HFF-Myc (cell line): ENCODE results near the gene CTNNA3.

Experiments used
- DNase-seq: peaks from one replicate; pipeline ENCODE4 v3.0.0-alpha.2; 2011; ENCODE audit warnings: low read depth; ENCODE audit errors: extremely low read depth
- H3K4me3 ChIP-seq: replicated peaks from 2 replicates; pipeline ENCODE4 v1.5.1; 2011; ENCODE audit warnings: low read depth, mild to moderate bottlenecking, control low read depth, low read length
- CTCF ChIP-seq: IDR thresholded peaks from 2 replicates; pipeline ENCODE4 v1.5.1; 2012; ENCODE audit warnings: mild to moderate bottlenecking, low read depth, low read length, control low read depth; ENCODE audit errors: missing control alignments

The CTNNA3 gene

GRCh38 chr10:66301078-66301477 lies 1394.9 kb downstream of the CTNNA3 start:
- DNase-seq: no peak
- H3K4me3 ChIP-seq: no peak overlapping the region
- no peak for TF ChIP-seq CTCF

- no peak for DNase-seq
- no peak overlapping the region for H3K4me3 ChIP-seq
- TF ChIP-seq CTCF: no peak
Measured at GRCh38 chr10:66295602-66296001, 1400.4 kb downstream of the CTNNA3 start.

DNA sequence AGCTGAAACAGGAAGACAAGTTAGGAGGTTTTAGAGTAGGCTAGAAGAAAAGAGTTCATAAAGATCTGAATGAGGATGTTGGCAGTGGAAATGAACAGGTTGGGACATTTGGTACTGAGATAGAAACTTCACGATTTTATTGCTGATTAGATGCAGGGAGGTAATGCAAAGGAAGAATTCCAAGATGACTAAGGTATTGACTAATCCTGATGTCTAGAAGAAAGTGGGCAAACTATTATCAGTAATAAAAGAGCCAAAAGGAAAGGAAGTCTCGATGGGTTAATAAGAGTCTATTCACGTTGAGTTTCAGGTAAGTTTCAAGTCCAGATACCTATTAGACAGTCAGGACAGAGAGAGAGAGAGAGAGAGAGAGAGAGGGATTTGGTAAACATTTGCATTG lies 1401.5 kb downstream of the CTNNA3 start:
- DNase-seq: no peak
- TF ChIP-seq CTCF: no peak
- no peak overlapping the region for H3K4me3 ChIP-seq

GRCh38 chr10:66292922-66293321 lies 1403.1 kb downstream of the CTNNA3 start:
- TF ChIP-seq CTCF: no peak
- no peak overlapping the region for H3K4me3 ChIP-seq
- DNase-seq: no peak

DNA sequence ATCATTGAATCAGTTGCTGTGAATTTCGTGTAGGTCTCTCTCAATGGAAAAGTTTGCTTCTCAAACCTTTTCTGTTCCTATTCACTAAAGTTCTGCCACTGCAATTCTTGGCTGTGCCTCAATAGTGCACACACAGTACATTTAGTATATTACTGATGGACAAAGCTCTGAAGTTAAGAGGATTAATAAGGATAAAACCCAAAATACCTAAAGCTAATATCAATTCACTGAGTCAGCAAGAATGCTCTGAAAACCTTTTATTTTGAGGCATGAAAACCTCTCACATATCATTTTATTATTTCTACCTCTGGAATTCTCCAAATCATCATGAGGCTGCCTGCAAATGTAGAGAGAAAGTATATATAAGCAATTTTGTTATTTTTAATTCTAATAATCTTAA lies 1403.5 kb downstream of the CTNNA3 start:
- no peak for DNase-seq
- no peak overlapping the region for H3K4me3 ChIP-seq
- no peak for TF ChIP-seq CTCF

DNA sequence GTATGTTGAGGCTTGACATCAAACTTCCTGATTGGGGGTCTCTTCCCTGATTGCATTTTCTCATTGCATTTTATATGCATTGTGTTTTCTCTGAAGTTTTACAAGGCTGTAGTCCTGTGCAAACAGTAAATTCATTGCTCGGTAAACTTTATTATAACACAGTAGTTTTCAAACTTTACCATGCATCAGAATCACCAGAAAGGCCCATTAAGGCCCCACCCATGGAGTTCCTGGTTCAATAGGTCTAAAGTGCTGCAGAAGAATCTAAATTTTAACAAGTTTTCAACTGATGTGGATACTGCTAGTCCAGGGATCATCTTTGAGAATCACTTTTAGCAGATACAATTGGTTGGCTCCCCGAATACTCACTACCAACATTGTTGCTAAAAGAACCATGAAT lies 1404.9 kb downstream of the CTNNA3 start:
- no peak for TF ChIP-seq CTCF
- no peak for DNase-seq
- no peak overlapping the region for H3K4me3 ChIP-seq

- H3K4me3 ChIP-seq: no peak overlapping the region
- DNase-seq: no peak
- no peak for TF ChIP-seq CTCF
Measured at GRCh38 chr10:66284621-66285020, 1411.4 kb downstream of the CTNNA3 start.
